ENCODE data around the gene FARS2.

DNA sequence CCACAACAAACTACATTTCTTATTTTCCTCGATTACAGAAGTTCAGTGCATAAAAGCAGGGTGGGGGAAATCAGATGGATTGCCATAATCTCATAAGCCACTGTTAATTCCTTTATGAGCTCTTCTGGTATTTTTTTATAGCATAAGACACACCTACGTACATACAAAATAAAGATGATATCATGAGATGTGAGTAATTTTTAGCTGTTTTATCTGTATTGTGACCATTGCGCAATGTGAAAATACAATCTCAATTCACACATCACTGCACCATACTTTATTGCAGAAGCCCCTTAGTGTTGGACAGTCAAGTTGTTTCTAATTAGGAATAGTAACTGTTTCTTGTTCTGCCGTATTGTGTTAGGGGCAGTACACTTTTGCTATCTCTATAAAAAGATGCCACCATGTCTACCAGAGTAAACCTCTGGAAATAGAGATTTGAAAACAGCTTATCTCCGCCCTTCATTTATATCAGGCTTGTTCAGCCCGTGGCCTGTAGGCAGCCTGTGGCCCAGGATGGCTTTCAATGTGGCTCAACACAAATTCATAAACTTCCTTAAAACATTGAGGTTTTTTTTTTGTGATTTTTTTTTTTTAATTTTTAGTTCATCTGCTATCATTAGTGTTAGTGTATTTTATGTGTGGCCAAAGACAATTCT is 90.4 kb downstream of the FARS2 start:
- TF ChIP-seq CEBPB (IDR thresholded peaks at IDR 0.05; ENCODE audit: borderline replicate concordance, low read depth, low read length): peak; percentile 94
- no peak for TF ChIP-seq SNRNP70 (IDR thresholded peaks at IDR 0.05; ENCODE audit: low read depth, low read length)
- TF ChIP-seq ZNF121 (CRISPR knock-in tag; IDR thresholded peaks at IDR 0.05): no peak
- TF ChIP-seq, protein P1, sequence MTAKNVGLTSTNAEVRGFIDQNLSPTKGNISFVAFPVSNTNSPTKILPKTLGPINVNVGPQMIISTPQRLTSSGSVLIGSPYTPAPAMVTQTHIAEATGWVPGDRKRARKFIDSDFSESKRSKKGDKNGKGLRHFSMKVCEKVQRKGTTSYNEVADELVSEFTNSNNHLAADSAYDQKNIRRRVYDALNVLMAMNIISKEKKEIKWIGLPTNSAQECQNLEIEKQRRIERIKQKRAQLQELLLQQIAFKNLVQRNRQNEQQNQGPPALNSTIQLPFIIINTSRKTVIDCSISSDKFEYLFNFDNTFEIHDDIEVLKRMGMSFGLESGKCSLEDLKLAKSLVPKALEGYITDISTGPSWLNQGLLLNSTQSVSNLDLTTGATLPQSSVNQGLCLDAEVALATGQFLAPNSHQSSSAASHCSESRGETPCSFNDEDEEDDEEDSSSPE (CRISPR knock-in tag; IDR thresholded peaks at IDR 0.05): no peak
- TF ChIP-seq AGO2 (optimal IDR thresholded peaks at IDR 0.05; ENCODE audit: low read depth, low read length): no peak
- TF ChIP-seq ZNF274 (CRISPR knock-in tag; IDR thresholded peaks at IDR 0.05): no peak

Data from HepG2 (cell line).